Breast epithelium (tissue), 3 donors: ENCODE results near the gene DUS3L.

Source experiments
- CTCF ChIP-seq, 3 donors: fragments of 450-650 bp; IDR thresholded peaks; one replicate each; pipeline ENCODE4 v1.5.1; 2016 to 2017; ENCODE audit warnings: antibody characterized with exemption in 3 of 3, mild to moderate bottlenecking in 3 of 3, moderate library complexity in 3 of 3
- POLR2AphosphoS5 ChIP-seq, 3 donors: sonication (generic); formaldehyde crosslinking; IDR thresholded peaks; one replicate each; pipeline ENCODE4 v1.6.1; 2017; ENCODE audit warnings: antibody characterized with exemption in 3 of 3

- TF ChIP-seq CTCF (IDR thresholded peaks at IDR 0.05) (no peak), POLR2AphosphoS5 (IDR thresholded peaks at IDR 0.05) (no peak)
Observed at GRCh38 chr19:5787409-5788182, 3.4 kb downstream of the DUS3L start.
